PFSK-1 (cell line): ENCODE data around the gene GAPT.

Experiments
- POLR2AphosphoS5 ChIP-seq: IDR thresholded peaks from 2 replicates; pipeline ENCODE4 v1.6.1; 2012; ENCODE audit warnings: low read depth, mild to moderate bottlenecking, control low read depth, low read length, moderate library complexity
- TF ChIP-seq, protein P1 (sequence below), 2 experiments: IDR thresholded peaks; 2 replicates each; pipeline versions ENCODE4 v1.6.1 to v1.8.0; 2011 to 2012; ENCODE audit warnings: low read depth in 2 of 2, low read length in 2 of 2, control low read depth in 1 of 2, inconsistent platforms in 1 of 2, mild to moderate bottlenecking in 1 of 2, moderate library complexity in 1 of 2; ENCODE audit not compliant: insufficient read depth in 1 of 2

GRCh38 chr5:58543723-58544122 is 52.5 kb downstream of the GAPT start:
- TF ChIP-seq, protein P1, sequence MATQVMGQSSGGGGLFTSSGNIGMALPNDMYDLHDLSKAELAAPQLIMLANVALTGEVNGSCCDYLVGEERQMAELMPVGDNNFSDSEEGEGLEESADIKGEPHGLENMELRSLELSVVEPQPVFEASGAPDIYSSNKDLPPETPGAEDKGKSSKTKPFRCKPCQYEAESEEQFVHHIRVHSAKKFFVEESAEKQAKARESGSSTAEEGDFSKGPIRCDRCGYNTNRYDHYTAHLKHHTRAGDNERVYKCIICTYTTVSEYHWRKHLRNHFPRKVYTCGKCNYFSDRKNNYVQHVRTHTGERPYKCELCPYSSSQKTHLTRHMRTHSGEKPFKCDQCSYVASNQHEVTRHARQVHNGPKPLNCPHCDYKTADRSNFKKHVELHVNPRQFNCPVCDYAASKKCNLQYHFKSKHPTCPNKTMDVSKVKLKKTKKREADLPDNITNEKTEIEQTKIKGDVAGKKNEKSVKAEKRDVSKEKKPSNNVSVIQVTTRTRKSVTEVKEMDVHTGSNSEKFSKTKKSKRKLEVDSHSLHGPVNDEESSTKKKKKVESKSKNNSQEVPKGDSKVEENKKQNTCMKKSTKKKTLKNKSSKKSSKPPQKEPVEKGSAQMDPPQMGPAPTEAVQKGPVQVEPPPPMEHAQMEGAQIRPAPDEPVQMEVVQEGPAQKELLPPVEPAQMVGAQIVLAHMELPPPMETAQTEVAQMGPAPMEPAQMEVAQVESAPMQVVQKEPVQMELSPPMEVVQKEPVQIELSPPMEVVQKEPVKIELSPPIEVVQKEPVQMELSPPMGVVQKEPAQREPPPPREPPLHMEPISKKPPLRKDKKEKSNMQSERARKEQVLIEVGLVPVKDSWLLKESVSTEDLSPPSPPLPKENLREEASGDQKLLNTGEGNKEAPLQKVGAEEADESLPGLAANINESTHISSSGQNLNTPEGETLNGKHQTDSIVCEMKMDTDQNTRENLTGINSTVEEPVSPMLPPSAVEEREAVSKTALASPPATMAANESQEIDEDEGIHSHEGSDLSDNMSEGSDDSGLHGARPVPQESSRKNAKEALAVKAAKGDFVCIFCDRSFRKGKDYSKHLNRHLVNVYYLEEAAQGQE (IDR thresholded peaks at IDR 0.05; ENCODE audit: insufficient read depth in 1 of 2, low read depth in 2 of 2, low read length in 2 of 2): no peak
- no peak for TF ChIP-seq POLR2AphosphoS5
